A673 (cell line): Measurements from ENCODE around the gene XIRP2. TPM values are rescaled to one million over a fixed set of nuclear protein-coding genes. Genes with fewer than 3 reads are reported as not detected.
A peak's percentile ranks its signal among the peaks of the same experiment; 100 is the strongest.

Experiments used
- BruUV-seq: library from RNA; stranded (reverse); fragments of 400-500 nt; replicated peaks from 2 replicates; lab custom pipeline; 2021; lab: Mats Ljungman, UMichigan
- CTCF ChIA-PET: fragments of 300-600 bp; sonication (Branson Sonifier 250); formaldehyde crosslinking; loops from one replicate; lab custom pipeline; 2022; ENCODE audit warnings: antibody characterized with exemption; lab: Charles Lee
- POLR2A ChIA-PET: fragments of 300-600 bp; sonication (Branson Sonifier 250); formaldehyde crosslinking; loops from one replicate; lab custom pipeline; 2022; ENCODE audit warnings: antibody characterized with exemption; ENCODE audit not compliant: low non-redundant PET; lab: Charles Lee
- DNase-seq: peaks from one replicate; pipeline ENCODE4 v3.0.0-alpha.2; 2015; ENCODE audit warnings: low spot score
- H3K27ac ChIP-seq: fragments of 200-600 bp; sonication (generic); 2 replicates; pipeline ENCODE4 v1.5.1; 2016; ENCODE audit warnings: mixed run types, low read depth, mild to moderate bottlenecking, mixed read lengths, antibody characterized with exemption, low read length; ENCODE audit not compliant: poor library complexity, severe bottlenecking
- H3K27me3 ChIP-seq: fragments of 200-600 bp; sonication (generic); replicated peaks from 2 replicates; pipeline ENCODE4 v1.6.1; 2017; ENCODE audit warnings: mixed run types, low read depth, mild to moderate bottlenecking, mixed read lengths, antibody characterized with exemption, low read length; ENCODE audit not compliant: insufficient read depth, poor library complexity
- H3K36me3 ChIP-seq: fragments of 200-600 bp; sonication (generic); 2 replicates; pipeline ENCODE4 v1.6.1; 2016; ENCODE audit warnings: mixed run types, mild to moderate bottlenecking, mixed read lengths, antibody characterized with exemption, low read length; ENCODE audit not compliant: insufficient read depth, poor library complexity, severe bottlenecking
- H3K4me1 ChIP-seq: fragments of 200-600 bp; sonication (generic); 2 replicates; pipeline ENCODE4 v1.6.1; 2017; ENCODE audit warnings: mixed run types, mild to moderate bottlenecking, mixed read lengths, antibody characterized with exemption, low read length; ENCODE audit not compliant: insufficient read depth, poor library complexity, severe bottlenecking
- H3K4me3 ChIP-seq: fragments of 200-600 bp; sonication (generic); 2 replicates; pipeline ENCODE4 v1.5.1; 2016; ENCODE audit warnings: low read depth, mixed run types, mild to moderate bottlenecking, mixed read lengths, low read length; ENCODE audit not compliant: poor library complexity, severe bottlenecking
- H3K9me3 ChIP-seq: fragments of 200-600 bp; sonication (generic); 2 replicates; pipeline ENCODE4 v1.6.1; 2016; ENCODE audit warnings: mixed run types, low read depth, mild to moderate bottlenecking, mixed read lengths, antibody characterized with exemption, low read length; ENCODE audit not compliant: poor library complexity, severe bottlenecking
- EZH2 ChIP-seq: fragments of 200-600 bp; sonication (generic); IDR thresholded peaks from 2 replicates; pipeline ENCODE4 v1.6.1; 2017; ENCODE audit warnings: borderline replicate concordance, low read depth, mild to moderate bottlenecking, mixed read lengths, antibody characterized with exemption, low read length; ENCODE audit not compliant: poor library complexity, severe bottlenecking
- intact Hi-C: fragments of 100-400 bp; cut with micrococcal nuclease; formaldehyde crosslinking; loops from one replicate; pipeline ENCODE4 v1.10.0; 2022; ENCODE audit not compliant: unreplicated experiment
- total RNA-seq: library from RNA; stranded (reverse); gene quantifications from 2 replicates; pipeline ENCODE4 v1.2.3, GENCODE V29; 2021
- TF ChIP-seq, protein P1 (sequence below): fragments of 300-800, 200-600 bp; sonication (generic); conservative IDR thresholded peaks from 2 replicates; pipeline ENCODE4 v1.5.1; 2017; ENCODE audit warnings: low read depth, mild to moderate bottlenecking, antibody characterized with exemption, low read length, moderate library complexity, mixed read lengths

Gene XIRP2
- total RNA-seq, 1 experiment from 2014 or later = 0.04 TPM

DNA sequence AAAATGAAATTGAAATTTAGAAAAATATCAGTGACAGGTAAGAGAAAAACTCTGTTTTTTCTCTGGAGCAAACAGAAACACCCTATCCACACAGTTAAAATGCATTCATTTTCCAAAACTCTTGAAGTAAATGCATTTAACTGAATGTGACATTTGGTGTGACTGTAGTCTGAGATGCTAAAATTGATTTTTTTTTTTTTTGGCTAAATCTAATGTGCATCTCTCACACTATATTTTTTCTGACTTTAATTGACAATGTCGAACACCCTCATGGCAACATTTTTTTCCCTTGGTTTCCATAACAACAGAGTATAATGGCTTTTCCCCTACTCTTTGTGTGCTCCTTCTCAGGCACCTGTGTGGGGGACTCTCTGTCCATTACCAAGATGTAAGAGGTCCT lies 366.4 kb downstream of the XIRP2 start:
- BruUV-seq = no TSS peak
- no peak for DNase-seq
- H3K9me3 ChIP-seq = no peaks in the 10 kb centered on the region
- intact Hi-C loops = no loop called here
- ChIA-PET POLR2A (no interaction called here), CTCF (no interaction called here)
- no peak overlapping the region for H3K4me3 ChIP-seq
- no peaks in the 10 kb centered on the region for H3K36me3 ChIP-seq
- no peak overlapping the region for H3K27ac ChIP-seq
- no peak for TF ChIP-seq EZH2
- TF ChIP-seq, protein P1, sequence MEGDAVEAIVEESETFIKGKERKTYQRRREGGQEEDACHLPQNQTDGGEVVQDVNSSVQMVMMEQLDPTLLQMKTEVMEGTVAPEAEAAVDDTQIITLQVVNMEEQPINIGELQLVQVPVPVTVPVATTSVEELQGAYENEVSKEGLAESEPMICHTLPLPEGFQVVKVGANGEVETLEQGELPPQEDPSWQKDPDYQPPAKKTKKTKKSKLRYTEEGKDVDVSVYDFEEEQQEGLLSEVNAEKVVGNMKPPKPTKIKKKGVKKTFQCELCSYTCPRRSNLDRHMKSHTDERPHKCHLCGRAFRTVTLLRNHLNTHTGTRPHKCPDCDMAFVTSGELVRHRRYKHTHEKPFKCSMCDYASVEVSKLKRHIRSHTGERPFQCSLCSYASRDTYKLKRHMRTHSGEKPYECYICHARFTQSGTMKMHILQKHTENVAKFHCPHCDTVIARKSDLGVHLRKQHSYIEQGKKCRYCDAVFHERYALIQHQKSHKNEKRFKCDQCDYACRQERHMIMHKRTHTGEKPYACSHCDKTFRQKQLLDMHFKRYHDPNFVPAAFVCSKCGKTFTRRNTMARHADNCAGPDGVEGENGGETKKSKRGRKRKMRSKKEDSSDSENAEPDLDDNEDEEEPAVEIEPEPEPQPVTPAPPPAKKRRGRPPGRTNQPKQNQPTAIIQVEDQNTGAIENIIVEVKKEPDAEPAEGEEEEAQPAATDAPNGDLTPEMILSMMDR = no peak
- H3K4me1 ChIP-seq = no peaks in the 10 kb centered on the region
- H3K27me3 ChIP-seq = no peaks in the 10 kb centered on the region

DNA sequence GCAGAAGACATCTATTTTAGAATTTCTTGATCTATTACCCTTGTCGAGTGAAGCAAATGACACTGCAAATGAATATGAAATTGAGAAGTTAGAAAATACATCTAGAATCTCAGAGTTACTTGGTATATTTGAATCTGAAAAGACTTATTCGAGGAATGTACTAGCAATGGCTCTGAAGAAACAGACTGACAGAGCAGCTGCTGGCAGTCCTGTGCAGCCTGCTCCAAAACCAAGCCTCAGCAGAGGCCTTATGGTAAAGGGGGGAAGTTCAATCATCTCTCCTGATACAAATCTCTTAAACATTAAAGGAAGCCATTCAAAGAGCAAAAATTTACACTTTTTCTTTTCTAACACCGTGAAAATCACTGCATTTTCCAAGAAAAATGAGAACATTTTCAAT lies 370.4 kb downstream of the XIRP2 start:
- intact Hi-C loops = no loop called here

DNA sequence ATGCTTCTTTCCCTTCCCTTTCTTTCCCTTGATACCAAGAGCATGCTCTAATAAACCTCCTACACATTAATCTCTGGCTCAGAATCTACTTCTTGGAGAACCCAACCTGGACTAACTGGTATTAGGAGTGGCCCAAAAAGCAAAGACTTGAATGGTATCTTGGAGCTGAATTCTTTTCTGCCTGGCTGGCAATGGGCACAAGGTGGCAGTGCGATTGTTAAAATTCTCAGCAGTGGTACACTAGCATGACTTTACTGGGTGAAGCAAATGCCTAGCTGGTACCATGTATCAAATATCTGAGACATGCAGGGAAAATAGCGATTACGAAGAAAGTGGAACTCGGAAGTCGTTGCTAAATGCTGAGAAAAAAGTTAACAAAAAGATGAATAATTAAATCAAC lies 376.1 kb downstream of the XIRP2 start:
- POLR2A ChIA-PET = no interaction called here
- TF ChIP-seq, protein P1 = peak; percentile 68
- no peak for TF ChIP-seq EZH2
- H3K4me3 ChIP-seq = no peak overlapping the region

More for the DNA sequence above, 370.4 kb downstream of the XIRP2 start:
- Histone ChIP-seq H3K4me3 (no peak overlapping the region), H3K36me3 (no peaks in the 10 kb centered on the region), H3K27me3 (no peaks in the 10 kb centered on the region), H3K9me3 (no peaks in the 10 kb centered on the region), H3K27ac (no peak overlapping the region), H3K4me1 (no peaks in the 10 kb centered on the region)
- BruUV-seq = no TSS peak
- POLR2A ChIA-PET = no interaction called here
- CTCF ChIA-PET = no interaction called here
- no peak for DNase-seq
- TF ChIP-seq, protein P1 = no peak
- TF ChIP-seq EZH2 = no peak

More for the DNA sequence above, 376.1 kb downstream of the XIRP2 start:
- Histone ChIP-seq H3K36me3 (no peaks in the 10 kb centered on the region), H3K4me1 (no peaks in the 10 kb centered on the region), H3K9me3 (no peaks in the 10 kb centered on the region), H3K27me3 (no peaks in the 10 kb centered on the region), H3K27ac (no peak overlapping the region)
- no TSS peak for BruUV-seq
- CTCF ChIA-PET = interaction anchor here (0.7 to 1.4 kb wide), 5 partner anchors 28 to 854 kb away, joined by 3 to 20 read pairs (median 4); partner anchors contain the start of gene B3GALT1
- DNase-seq = peak; percentile 49
- intact Hi-C loops = loop anchor here (2.0 to 5.0 kb wide), 3 partner anchors 146 to 854 kb away; no protein-coding TSS in a partner anchor
